ENCODE measurements around the gene NME4.

GRCh38 chr16:442976-443375 lies 46.0 kb downstream of the NME4 start:
- TF ChIP-seq CTCF (conservative IDR thresholded peaks at IDR 0.05; ENCODE audit: low read depth, low read length) (no peak), EZH2 (IDR thresholded peaks at IDR 0.05; ENCODE audit: borderline replicate concordance, low read depth, low read length, poor library complexity, severe bottlenecking) (no peak)

Data from A673 (cell line).